Measurements from ENCODE around the gene HINFP.
"Not testable (repeated sequence)": the region's sequence is repeated elsewhere in the genome, so short reads cannot be mapped to it uniquely, and the experiment has no call there.

GRCh38 chr11:119139276-119139675, 17.9 kb downstream of the HINFP start:
- TF ChIP-seq CTCF, POLR2A (IDR thresholded peaks at IDR 0.05): not testable (repeated sequence)
